Measurements from ENCODE around the gene PYGO2.

DNA sequence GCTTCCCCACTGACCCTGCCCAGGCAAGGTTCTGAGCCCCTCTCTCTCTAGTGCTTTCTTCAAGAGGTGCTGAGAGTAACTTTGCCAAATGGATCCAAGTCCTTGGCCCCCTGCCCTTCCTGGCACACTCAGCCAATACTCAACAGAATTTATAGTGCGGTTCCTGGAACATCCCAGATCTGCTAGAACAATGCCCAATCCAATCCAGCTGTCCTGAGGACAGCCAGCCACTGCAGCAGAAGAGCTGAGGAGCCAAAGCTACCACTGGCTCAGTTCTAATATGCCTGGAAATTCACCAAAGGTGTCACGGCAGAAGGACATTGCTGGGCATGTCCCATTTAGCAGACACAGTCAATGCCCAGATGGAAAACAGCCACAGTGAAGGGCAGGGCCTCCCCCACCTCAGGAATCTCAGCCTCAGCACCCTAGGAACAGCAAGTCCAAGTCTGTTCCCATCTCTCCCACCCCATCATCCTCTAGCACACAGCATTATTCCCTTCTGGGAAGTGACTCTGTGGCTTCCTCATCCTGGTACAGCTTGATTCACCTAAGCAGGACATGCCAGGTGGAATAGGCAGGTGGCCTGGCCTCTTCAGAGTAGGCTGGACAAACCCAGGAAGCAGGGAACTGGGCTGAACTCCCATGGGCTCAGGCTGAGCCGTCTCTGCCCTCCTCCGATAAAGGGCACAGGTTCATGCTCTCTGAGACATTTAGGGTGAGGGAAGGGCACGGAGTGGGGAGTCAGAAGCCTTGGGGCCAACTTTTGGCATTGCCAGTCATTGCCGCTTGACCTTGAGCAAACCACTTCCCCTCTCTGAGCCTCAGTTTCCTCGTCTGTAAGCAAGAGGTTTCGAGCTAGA lies 49.7 kb downstream of the PYGO2 start:
- no peak for TF ChIP-seq POLR2A (IDR thresholded peaks at IDR 0.05; ENCODE audit: extremely low read depth, insufficient read length)
- TF ChIP-seq, protein P1, sequence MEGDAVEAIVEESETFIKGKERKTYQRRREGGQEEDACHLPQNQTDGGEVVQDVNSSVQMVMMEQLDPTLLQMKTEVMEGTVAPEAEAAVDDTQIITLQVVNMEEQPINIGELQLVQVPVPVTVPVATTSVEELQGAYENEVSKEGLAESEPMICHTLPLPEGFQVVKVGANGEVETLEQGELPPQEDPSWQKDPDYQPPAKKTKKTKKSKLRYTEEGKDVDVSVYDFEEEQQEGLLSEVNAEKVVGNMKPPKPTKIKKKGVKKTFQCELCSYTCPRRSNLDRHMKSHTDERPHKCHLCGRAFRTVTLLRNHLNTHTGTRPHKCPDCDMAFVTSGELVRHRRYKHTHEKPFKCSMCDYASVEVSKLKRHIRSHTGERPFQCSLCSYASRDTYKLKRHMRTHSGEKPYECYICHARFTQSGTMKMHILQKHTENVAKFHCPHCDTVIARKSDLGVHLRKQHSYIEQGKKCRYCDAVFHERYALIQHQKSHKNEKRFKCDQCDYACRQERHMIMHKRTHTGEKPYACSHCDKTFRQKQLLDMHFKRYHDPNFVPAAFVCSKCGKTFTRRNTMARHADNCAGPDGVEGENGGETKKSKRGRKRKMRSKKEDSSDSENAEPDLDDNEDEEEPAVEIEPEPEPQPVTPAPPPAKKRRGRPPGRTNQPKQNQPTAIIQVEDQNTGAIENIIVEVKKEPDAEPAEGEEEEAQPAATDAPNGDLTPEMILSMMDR (IDR thresholded peaks at IDR 0.05; ENCODE audit: low read depth, low read length): no peak
- TF ChIP-seq, protein P2, sequence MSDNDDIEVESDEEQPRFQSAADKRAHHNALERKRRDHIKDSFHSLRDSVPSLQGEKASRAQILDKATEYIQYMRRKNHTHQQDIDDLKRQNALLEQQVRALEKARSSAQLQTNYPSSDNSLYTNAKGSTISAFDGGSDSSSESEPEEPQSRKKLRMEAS (IDR thresholded peaks at IDR 0.05; ENCODE audit: low read depth, low read length): no peak
